ENCODE results near the gene PLCL2.

PLCL2 gene

DNA sequence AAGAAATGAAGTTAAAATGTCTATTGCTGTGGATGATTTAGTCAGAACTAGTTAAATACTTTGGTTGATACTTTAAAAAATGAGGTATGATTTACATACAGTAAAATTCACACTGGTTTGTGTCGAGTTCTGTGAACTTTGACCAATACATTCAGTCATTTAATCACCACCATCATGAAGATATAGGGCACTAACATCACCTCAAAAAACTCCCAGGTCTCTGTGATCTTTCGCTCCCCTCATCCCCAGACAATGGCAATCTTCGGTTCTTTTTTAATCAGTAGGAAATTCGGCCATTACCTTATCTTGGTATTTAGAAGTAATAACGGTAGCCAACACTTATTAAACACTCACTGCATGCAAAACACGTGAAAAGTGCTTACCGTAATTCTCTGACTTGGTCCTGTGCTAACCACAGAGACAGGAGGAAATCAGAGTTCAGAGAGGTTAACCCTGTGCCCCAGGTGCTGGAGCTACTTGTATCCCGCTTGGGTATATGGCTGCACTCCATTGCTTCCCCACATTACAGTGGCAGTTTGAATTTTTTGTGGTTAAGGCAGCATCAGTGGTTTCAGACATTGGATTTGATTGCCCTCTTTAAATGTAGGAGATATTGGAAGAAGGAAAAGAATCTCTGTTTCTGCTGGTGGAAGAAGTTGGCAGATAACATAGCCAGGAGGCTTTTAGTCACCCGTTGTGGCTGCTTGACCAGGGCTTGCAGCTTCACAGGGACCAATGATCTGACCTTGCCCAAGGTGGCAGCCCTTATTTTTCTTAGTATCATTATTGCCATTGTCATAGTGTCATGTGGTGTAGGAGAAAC is 4.2 kb downstream of the PLCL2 start:
- peak overlapping the region; percentile 89 for H3K27ac ChIP-seq (ENCODE audit: low read depth, low read length, poor library complexity, severe bottlenecking)
- peak overlapping the region; percentile 73 for H3K4me2 ChIP-seq (ENCODE audit: low read length)
- H3K36me3 ChIP-seq (ENCODE audit: insufficient read depth, low read length): peaks cover 8% of the 10 kb centered on the region
- peaks cover 89% of the 10 kb centered on the region for H3K79me2 ChIP-seq (ENCODE audit: insufficient read depth, low read length)
- peaks cover 71% of the 10 kb centered on the region for H3K4me1 ChIP-seq (ENCODE audit: insufficient read depth, low read length, severe bottlenecking)
- H4K20me1 ChIP-seq (ENCODE audit: insufficient read depth, low read length): no peaks in the 10 kb centered on the region
- H3K27me3 ChIP-seq (ENCODE audit: insufficient read depth, low read length): no peaks in the 10 kb centered on the region
- no peaks in the 10 kb centered on the region for H3K9me2 ChIP-seq (ENCODE audit: low read depth, low read length)
- H3K9me3 ChIP-seq (ENCODE audit: low read length): no peaks in the 10 kb centered on the region
- H3K4me3 ChIP-seq (ENCODE audit: low read depth, low read length, poor library complexity, severe bottlenecking): peak overlapping the region; percentile 98
- no peaks in the 10 kb centered on the region for H3F3A ChIP-seq (ENCODE audit: insufficient read depth, low read length)
- H3K9ac ChIP-seq (ENCODE audit: low read length): peak overlapping the region; percentile 99
- no peak overlapping the region for H2AFZ ChIP-seq (ENCODE audit: low read length)
- no peak for TF ChIP-seq EZH2 (IDR thresholded peaks at IDR 0.05; ENCODE audit: borderline replicate concordance, low read length)
- TF ChIP-seq, protein P1, sequence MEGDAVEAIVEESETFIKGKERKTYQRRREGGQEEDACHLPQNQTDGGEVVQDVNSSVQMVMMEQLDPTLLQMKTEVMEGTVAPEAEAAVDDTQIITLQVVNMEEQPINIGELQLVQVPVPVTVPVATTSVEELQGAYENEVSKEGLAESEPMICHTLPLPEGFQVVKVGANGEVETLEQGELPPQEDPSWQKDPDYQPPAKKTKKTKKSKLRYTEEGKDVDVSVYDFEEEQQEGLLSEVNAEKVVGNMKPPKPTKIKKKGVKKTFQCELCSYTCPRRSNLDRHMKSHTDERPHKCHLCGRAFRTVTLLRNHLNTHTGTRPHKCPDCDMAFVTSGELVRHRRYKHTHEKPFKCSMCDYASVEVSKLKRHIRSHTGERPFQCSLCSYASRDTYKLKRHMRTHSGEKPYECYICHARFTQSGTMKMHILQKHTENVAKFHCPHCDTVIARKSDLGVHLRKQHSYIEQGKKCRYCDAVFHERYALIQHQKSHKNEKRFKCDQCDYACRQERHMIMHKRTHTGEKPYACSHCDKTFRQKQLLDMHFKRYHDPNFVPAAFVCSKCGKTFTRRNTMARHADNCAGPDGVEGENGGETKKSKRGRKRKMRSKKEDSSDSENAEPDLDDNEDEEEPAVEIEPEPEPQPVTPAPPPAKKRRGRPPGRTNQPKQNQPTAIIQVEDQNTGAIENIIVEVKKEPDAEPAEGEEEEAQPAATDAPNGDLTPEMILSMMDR (IDR thresholded peaks at IDR 0.05; ENCODE audit: low read length): no peak

DNA sequence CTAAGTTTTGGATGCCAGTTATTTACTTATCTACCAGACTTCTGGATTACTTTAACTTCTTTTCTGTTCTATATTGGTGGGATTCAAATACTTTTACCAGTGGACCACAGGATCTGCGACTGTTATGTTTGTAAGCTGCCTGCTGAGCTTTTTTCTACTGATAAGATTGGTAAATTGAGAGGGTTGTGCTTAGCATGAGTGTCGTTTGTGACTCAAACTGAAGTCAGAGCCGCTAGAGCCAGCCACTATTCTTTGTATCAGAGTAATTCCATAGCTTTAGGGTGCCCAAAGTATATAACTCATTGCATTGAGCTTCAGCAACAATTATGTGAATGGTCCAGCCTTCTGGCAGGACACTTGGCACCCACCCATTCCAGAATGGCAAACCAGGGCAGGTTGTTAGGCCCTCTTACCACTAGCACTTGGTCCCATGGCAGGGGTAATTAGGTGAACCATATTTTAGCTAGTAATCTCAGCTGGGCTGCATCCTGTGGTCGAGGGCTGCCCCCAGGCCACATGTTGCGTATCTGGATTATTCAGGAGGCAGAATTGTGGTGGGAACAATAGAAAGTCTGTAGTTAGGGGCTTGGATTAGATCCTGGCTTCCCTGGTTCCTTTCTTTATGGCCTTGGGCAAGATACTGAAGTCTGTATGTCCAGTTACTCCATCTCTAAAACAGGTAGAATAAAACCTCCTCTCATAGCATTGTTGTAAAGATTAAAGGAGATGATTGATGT is 6.0 kb downstream of the PLCL2 start:
- H2AFZ ChIP-seq (ENCODE audit: low read length): no peak overlapping the region
- H3K4me3 ChIP-seq (ENCODE audit: low read depth, low read length, poor library complexity, severe bottlenecking): no peak overlapping the region
- H3K79me2 ChIP-seq (ENCODE audit: insufficient read depth, low read length): peaks cover 100% of the 10 kb centered on the region
- H4K20me1 ChIP-seq (ENCODE audit: insufficient read depth, low read length): no peaks in the 10 kb centered on the region
- peak overlapping the region; percentile 73 for H3K4me2 ChIP-seq (ENCODE audit: low read length)
- no peaks in the 10 kb centered on the region for H3F3A ChIP-seq (ENCODE audit: insufficient read depth, low read length)
- H3K4me1 ChIP-seq (ENCODE audit: insufficient read depth, low read length, severe bottlenecking): peaks cover 77% of the 10 kb centered on the region
- peaks cover 12% of the 10 kb centered on the region for H3K36me3 ChIP-seq (ENCODE audit: insufficient read depth, low read length)
- H3K27ac ChIP-seq (ENCODE audit: low read depth, low read length, poor library complexity, severe bottlenecking): peak overlapping the region; percentile 89
- no peaks in the 10 kb centered on the region for H3K9me2 ChIP-seq (ENCODE audit: low read depth, low read length)
- no peaks in the 10 kb centered on the region for H3K27me3 ChIP-seq (ENCODE audit: insufficient read depth, low read length)
- TF ChIP-seq EZH2 (IDR thresholded peaks at IDR 0.05; ENCODE audit: borderline replicate concordance, low read length): no peak
- TF ChIP-seq, protein P1 (IDR thresholded peaks at IDR 0.05; ENCODE audit: low read length): no peak
- peaks cover 2% of the 10 kb centered on the region; the same call in 1 of the 2 replicates for H3K9me3 ChIP-seq (ENCODE audit: low read length)
- H3K9ac ChIP-seq (ENCODE audit: low read length): no peak overlapping the region

DNA sequence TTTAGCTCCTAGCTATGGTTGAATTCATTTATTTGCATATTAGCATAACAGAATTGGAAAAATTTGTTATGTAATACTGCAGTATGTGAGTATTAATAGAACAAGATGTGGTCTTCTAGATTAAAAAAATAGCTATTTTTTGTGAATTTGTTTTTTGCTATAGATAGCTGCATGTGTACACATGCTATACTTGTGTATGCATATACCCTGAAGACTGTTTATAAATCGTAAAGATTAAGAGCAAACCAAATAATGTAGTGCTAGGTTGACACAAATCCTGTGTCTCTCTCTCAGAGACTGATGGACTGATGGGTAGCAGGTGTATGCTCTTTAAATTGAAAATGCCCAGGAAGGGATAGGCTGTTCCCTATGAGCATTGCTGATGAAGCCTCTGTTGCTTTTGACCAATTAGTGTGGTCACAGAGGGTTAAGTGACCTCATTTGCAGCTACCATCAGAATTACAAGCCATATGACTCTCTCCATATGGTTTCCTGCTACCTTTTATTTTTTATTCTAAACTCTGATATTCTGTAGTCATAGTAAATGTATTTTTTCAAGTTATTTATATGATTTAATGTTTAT is 9.0 kb downstream of the PLCL2 start:
- Histone ChIP-seq H4K20me1 (ENCODE audit: insufficient read depth, low read length) (no peaks in the 10 kb centered on the region), H3K79me2 (ENCODE audit: insufficient read depth, low read length) (peaks cover 100% of the 10 kb centered on the region), H3K9me3 (ENCODE audit: low read length) (peaks cover 2% of the 10 kb centered on the region; the same call in 1 of the 2 replicates), H3K27me3 (ENCODE audit: insufficient read depth, low read length) (no peaks in the 10 kb centered on the region), H3F3A (ENCODE audit: insufficient read depth, low read length) (0 out of 2 replicates have a peak, but pooled peaks cover 7% of the 10 kb centered on the region), H2AFZ (ENCODE audit: low read length) (no peak overlapping the region), H3K36me3 (ENCODE audit: insufficient read depth, low read length) (peaks cover 12% of the 10 kb centered on the region), H3K9ac (ENCODE audit: low read length) (no peak overlapping the region), H3K4me1 (ENCODE audit: insufficient read depth, low read length, severe bottlenecking) (peaks cover 85% of the 10 kb centered on the region), H3K27ac (ENCODE audit: low read depth, low read length, poor library complexity, severe bottlenecking) (no peak overlapping the region), H3K4me2 (ENCODE audit: low read length) (no peak overlapping the region), H3K9me2 (ENCODE audit: low read depth, low read length) (no peaks in the 10 kb centered on the region), H3K4me3 (ENCODE audit: low read depth, low read length, poor library complexity, severe bottlenecking) (no peak overlapping the region)
- TF ChIP-seq, protein P1 (IDR thresholded peaks at IDR 0.05; ENCODE audit: low read length): no peak
- TF ChIP-seq EZH2 (IDR thresholded peaks at IDR 0.05; ENCODE audit: borderline replicate concordance, low read length): no peak

Measured in OCI-LY1 (cell line).